Measurements from ENCODE around the gene TAF9. TPM values are rescaled to one million over a fixed set of nuclear protein-coding genes. Genes with fewer than 3 reads are reported as not detected.

Gene TAF9
- total RNA-seq, 1 experiment from 2014 or later, result 76.1 TPM

DNA sequence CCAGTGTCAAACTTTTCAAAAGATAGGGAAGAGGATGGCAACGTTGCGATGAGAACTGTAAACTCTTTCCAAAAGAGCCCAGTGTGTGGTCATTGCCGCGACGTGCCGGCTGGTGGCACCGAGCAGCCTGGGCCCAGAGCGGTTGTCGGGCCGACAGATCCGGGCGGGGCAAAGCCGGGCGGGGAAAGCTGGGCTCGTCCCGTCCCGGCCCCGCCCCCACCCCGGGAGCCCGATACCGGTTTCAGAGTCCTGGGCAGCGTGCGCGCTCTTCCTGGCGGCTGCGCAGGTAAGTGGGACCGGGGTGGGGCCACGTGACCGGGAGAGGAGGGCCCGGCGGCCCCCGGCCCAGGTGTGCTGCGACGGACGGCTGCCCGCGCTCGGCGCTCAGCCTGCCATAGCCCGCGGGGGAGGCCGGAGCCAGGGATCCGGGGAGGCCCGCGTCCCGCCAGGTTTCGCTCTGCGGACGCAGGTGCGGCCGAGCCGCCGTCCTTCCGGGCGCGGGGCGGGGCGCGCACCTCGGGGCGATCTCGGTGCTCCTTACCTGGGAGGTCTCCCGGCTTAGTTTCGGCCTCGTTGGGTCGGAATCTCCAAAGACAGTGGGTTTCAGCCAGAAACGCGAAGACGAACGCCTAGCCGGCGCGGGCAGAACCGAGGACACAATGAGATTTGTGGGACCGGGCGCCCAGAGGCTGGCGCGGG, 45.7 kb upstream of the TAF9 start, which contains the start of gene MARVELD2:
Gene MARVELD2 (plus strand): TSS at position 232 of the 699 bp plus-strand sequence. CDS start 4,270 bp downstream, outside the sequence.
- ChIA-PET POLR2A (interaction anchor here (0.5 to 1.9 kb wide), 3 partner anchors 13 to 78 kb away, joined by 4 to 6 read pairs (median 6); no protein-coding TSS in a partner anchor), CTCF (no interaction called here)
- peak within 1 kb of the TSS; percentile 98 for H3K27ac Mint-ChIP-seq
- TF ChIP-seq, protein P1, sequence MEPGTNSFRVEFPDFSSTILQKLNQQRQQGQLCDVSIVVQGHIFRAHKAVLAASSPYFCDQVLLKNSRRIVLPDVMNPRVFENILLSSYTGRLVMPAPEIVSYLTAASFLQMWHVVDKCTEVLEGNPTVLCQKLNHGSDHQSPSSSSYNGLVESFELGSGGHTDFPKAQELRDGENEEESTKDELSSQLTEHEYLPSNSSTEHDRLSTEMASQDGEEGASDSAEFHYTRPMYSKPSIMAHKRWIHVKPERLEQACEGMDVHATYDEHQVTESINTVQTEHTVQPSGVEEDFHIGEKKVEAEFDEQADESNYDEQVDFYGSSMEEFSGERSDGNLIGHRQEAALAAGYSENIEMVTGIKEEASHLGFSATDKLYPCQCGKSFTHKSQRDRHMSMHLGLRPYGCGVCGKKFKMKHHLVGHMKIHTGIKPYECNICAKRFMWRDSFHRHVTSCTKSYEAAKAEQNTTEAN (CRISPR knock-in tag; IDR thresholded peaks at IDR 0.05), result peak; percentile 52; the same call in 1 of the 2 replicates
- TF ChIP-seq HMGA2 (CRISPR knock-in tag; IDR thresholded peaks at IDR 0.05), result no peak
- peak; percentile 76 for TF ChIP-seq SP1 (CRISPR knock-in tag; conservative IDR thresholded peaks at IDR 0.05)
- TF ChIP-seq TEAD1 (CRISPR knock-in tag; IDR thresholded peaks at IDR 0.05), result peak; percentile 87
- TF ChIP-seq, protein P2, sequence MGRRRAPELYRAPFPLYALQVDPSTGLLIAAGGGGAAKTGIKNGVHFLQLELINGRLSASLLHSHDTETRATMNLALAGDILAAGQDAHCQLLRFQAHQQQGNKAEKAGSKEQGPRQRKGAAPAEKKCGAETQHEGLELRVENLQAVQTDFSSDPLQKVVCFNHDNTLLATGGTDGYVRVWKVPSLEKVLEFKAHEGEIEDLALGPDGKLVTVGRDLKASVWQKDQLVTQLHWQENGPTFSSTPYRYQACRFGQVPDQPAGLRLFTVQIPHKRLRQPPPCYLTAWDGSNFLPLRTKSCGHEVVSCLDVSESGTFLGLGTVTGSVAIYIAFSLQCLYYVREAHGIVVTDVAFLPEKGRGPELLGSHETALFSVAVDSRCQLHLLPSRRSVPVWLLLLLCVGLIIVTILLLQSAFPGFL (CRISPR knock-in tag; IDR thresholded peaks at IDR 0.05; ENCODE audit: borderline replicate concordance), result no peak
- TF ChIP-seq ZNF671 (CRISPR knock-in tag; IDR thresholded peaks at IDR 0.05), result no peak
- TF ChIP-seq NR3C1 (CRISPR knock-in tag; conservative IDR thresholded peaks at IDR 0.05; ENCODE audit: low read depth), result no peak; the same call in 1 of the 2 replicates
- TF ChIP-seq, protein P3, sequence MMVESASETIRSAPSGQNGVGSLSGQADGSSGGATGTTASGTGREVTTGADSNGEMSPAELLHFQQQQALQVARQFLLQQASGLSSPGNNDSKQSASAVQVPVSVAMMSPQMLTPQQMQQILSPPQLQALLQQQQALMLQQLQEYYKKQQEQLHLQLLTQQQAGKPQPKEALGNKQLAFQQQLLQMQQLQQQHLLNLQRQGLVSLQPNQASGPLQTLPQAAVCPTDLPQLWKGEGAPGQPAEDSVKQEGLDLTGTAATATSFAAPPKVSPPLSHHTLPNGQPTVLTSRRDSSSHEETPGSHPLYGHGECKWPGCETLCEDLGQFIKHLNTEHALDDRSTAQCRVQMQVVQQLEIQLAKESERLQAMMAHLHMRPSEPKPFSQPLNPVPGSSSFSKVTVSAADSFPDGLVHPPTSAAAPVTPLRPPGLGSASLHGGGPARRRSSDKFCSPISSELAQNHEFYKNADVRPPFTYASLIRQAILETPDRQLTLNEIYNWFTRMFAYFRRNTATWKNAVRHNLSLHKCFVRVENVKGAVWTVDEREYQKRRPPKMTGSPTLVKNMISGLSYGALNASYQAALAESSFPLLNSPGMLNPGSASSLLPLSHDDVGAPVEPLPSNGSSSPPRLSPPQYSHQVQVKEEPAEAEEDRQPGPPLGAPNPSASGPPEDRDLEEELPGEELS (CRISPR knock-in tag; IDR thresholded peaks at IDR 0.05), result peak; percentile 71; the same call in 1 of the 2 replicates
- peak; percentile 58; the same call in 1 of the 2 replicates for TF ChIP-seq ELF4 (CRISPR knock-in tag; IDR thresholded peaks at IDR 0.05; ENCODE audit: low read depth)
- TF ChIP-seq, protein P4, sequence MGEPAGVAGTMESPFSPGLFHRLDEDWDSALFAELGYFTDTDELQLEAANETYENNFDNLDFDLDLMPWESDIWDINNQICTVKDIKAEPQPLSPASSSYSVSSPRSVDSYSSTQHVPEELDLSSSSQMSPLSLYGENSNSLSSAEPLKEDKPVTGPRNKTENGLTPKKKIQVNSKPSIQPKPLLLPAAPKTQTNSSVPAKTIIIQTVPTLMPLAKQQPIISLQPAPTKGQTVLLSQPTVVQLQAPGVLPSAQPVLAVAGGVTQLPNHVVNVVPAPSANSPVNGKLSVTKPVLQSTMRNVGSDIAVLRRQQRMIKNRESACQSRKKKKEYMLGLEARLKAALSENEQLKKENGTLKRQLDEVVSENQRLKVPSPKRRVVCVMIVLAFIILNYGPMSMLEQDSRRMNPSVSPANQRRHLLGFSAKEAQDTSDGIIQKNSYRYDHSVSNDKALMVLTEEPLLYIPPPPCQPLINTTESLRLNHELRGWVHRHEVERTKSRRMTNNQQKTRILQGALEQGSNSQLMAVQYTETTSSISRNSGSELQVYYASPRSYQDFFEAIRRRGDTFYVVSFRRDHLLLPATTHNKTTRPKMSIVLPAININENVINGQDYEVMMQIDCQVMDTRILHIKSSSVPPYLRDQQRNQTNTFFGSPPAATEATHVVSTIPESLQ (CRISPR knock-in tag; IDR thresholded peaks at IDR 0.05), result no peak
- TF ChIP-seq, protein P5, sequence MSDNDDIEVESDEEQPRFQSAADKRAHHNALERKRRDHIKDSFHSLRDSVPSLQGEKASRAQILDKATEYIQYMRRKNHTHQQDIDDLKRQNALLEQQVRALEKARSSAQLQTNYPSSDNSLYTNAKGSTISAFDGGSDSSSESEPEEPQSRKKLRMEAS (CRISPR knock-in tag; IDR thresholded peaks at IDR 0.05), result peak; percentile 90
- TF ChIP-seq, protein P6, sequence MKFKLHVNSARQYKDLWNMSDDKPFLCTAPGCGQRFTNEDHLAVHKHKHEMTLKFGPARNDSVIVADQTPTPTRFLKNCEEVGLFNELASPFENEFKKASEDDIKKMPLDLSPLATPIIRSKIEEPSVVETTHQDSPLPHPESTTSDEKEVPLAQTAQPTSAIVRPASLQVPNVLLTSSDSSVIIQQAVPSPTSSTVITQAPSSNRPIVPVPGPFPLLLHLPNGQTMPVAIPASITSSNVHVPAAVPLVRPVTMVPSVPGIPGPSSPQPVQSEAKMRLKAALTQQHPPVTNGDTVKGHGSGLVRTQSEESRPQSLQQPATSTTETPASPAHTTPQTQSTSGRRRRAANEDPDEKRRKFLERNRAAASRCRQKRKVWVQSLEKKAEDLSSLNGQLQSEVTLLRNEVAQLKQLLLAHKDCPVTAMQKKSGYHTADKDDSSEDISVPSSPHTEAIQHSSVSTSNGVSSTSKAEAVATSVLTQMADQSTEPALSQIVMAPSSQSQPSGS (CRISPR knock-in tag; IDR thresholded peaks at IDR 0.05; ENCODE audit: borderline replicate concordance, low read depth), result no peak
- TF ChIP-seq GTF2I (CRISPR knock-in tag; conservative IDR thresholded peaks at IDR 0.05), result no peak
- TF ChIP-seq, protein P7, sequence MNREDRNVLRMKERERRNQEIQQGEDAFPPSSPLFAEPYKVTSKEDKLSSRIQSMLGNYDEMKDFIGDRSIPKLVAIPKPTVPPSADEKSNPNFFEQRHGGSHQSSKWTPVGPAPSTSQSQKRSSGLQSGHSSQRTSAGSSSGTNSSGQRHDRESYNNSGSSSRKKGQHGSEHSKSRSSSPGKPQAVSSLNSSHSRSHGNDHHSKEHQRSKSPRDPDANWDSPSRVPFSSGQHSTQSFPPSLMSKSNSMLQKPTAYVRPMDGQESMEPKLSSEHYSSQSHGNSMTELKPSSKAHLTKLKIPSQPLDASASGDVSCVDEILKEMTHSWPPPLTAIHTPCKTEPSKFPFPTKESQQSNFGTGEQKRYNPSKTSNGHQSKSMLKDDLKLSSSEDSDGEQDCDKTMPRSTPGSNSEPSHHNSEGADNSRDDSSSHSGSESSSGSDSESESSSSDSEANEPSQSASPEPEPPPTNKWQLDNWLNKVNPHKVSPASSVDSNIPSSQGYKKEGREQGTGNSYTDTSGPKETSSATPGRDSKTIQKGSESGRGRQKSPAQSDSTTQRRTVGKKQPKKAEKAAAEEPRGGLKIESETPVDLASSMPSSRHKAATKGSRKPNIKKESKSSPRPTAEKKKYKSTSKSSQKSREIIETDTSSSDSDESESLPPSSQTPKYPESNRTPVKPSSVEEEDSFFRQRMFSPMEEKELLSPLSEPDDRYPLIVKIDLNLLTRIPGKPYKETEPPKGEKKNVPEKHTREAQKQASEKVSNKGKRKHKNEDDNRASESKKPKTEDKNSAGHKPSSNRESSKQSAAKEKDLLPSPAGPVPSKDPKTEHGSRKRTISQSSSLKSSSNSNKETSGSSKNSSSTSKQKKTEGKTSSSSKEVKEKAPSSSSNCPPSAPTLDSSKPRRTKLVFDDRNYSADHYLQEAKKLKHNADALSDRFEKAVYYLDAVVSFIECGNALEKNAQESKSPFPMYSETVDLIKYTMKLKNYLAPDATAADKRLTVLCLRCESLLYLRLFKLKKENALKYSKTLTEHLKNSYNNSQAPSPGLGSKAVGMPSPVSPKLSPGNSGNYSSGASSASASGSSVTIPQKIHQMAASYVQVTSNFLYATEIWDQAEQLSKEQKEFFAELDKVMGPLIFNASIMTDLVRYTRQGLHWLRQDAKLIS (CRISPR knock-in tag; IDR thresholded peaks at IDR 0.05; ENCODE audit: borderline replicate concordance), result no peak
- peak; percentile 43; the same call in 1 of the 2 replicates for TF ChIP-seq ZNF121 (CRISPR knock-in tag; IDR thresholded peaks at IDR 0.05)
- TF ChIP-seq, protein P8, sequence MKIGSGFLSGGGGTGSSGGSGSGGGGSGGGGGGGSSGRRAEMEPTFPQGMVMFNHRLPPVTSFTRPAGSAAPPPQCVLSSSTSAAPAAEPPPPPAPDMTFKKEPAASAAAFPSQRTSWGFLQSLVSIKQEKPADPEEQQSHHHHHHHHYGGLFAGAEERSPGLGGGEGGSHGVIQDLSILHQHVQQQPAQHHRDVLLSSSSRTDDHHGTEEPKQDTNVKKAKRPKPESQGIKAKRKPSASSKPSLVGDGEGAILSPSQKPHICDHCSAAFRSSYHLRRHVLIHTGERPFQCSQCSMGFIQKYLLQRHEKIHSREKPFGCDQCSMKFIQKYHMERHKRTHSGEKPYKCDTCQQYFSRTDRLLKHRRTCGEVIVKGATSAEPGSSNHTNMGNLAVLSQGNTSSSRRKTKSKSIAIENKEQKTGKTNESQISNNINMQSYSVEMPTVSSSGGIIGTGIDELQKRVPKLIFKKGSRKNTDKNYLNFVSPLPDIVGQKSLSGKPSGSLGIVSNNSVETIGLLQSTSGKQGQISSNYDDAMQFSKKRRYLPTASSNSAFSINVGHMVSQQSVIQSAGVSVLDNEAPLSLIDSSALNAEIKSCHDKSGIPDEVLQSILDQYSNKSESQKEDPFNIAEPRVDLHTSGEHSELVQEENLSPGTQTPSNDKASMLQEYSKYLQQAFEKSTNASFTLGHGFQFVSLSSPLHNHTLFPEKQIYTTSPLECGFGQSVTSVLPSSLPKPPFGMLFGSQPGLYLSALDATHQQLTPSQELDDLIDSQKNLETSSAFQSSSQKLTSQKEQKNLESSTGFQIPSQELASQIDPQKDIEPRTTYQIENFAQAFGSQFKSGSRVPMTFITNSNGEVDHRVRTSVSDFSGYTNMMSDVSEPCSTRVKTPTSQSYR (CRISPR knock-in tag; IDR thresholded peaks at IDR 0.05), result no peak
- TF ChIP-seq TP53 (CRISPR knock-in tag; IDR thresholded peaks at IDR 0.05), result peak; percentile 88
- TF ChIP-seq, protein P9, sequence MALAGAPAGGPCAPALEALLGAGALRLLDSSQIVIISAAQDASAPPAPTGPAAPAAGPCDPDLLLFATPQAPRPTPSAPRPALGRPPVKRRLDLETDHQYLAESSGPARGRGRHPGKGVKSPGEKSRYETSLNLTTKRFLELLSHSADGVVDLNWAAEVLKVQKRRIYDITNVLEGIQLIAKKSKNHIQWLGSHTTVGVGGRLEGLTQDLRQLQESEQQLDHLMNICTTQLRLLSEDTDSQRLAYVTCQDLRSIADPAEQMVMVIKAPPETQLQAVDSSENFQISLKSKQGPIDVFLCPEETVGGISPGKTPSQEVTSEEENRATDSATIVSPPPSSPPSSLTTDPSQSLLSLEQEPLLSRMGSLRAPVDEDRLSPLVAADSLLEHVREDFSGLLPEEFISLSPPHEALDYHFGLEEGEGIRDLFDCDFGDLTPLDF (CRISPR knock-in tag; IDR thresholded peaks at IDR 0.05), result no peak; the same call in 1 of the 2 replicates
- TF ChIP-seq, protein P10, sequence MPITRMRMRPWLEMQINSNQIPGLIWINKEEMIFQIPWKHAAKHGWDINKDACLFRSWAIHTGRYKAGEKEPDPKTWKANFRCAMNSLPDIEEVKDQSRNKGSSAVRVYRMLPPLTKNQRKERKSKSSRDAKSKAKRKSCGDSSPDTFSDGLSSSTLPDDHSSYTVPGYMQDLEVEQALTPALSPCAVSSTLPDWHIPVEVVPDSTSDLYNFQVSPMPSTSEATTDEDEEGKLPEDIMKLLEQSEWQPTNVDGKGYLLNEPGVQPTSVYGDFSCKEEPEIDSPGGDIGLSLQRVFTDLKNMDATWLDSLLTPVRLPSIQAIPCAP (CRISPR knock-in tag; IDR thresholded peaks at IDR 0.05), result no peak

More for the DNA sequence above, 45.7 kb upstream of the TAF9 start, which contains the start of gene MARVELD2:
- ATAC-seq (peak; percentile 94), DNase-seq (ENCODE audit: low spot score) (peak; percentile 94)
- Mint-ChIP-seq H3K36me3 (peaks cover 24% of the 10 kb centered on the region), H3K4me1 (peaks cover 17% of the 10 kb centered on the region), H3K4me3 (peak within 1 kb of the TSS; percentile 91), H3K9me3 (no peaks in the 10 kb centered on the region), H3K27me3 (ENCODE audit: low read depth) (no peaks in the 10 kb centered on the region)

All from WTC11 (cell line).